Activated naive CD4-positive, alpha-beta T cell treated with anti-CD3 and anti-CD28 coated beads, Interleukin-2, amount 10 ng/mL, durations not matched to agents 7 days and 5 days (primary cell): ENCODE results near the gene DAB1.

Experiments used
- CTCF ChIA-PET: fragments of 350-600 bp; sonication (Branson Sonifier 250); formaldehyde crosslinking; loops from one replicate; lab custom pipeline; 2021; ENCODE audit warnings: antibody characterized with exemption; lab: Charles Lee
- DNase-seq: peaks from one replicate; pipeline ENCODE4 v3.0.0-alpha.2; 2020
- H3K27ac Mint-ChIP-seq: one replicate; pipeline ENCODE4 v1.8.0; 2021; ENCODE audit warnings: mild to moderate bottlenecking, moderate library complexity, mixed read lengths
- H3K27me3 Mint-ChIP-seq: one replicate; pipeline ENCODE4 v1.8.0; 2021; ENCODE audit warnings: mild to moderate bottlenecking, mixed read lengths
- H3K36me3 Mint-ChIP-seq: one replicate; pipeline ENCODE4 v1.8.0; 2021; ENCODE audit warnings: mixed read lengths
- H3K4me1 Mint-ChIP-seq: one replicate; pipeline ENCODE4 v1.8.0; 2021; ENCODE audit warnings: mixed read lengths
- H3K4me3 Mint-ChIP-seq: one replicate; pipeline ENCODE4 v1.8.0; 2021; ENCODE audit warnings: mild to moderate bottlenecking, moderate library complexity, mixed read lengths
- H3K9me3 Mint-ChIP-seq: one replicate; pipeline ENCODE4 v1.8.0; 2021; ENCODE audit warnings: mixed read lengths

DAB1 gene

GRCh38 chr1:57133686-57134085, 290.2 kb downstream of the DAB1 start:
- Mint-ChIP-seq H3K27ac (no peak overlapping the region), H3K4me1 (no peaks in the 10 kb centered on the region), H3K27me3 (no peaks in the 10 kb centered on the region), H3K4me3 (no peak overlapping the region), H3K9me3 (no peaks in the 10 kb centered on the region), H3K36me3 (no peaks in the 10 kb centered on the region)
- no peak for DNase-seq
- CTCF ChIA-PET, result no interaction called here

GRCh38 chr1:57132993-57133622, 290.8 kb downstream of the DAB1 start:
- Mint-ChIP-seq H3K4me1 (no peaks in the 10 kb centered on the region), H3K27ac (no peak overlapping the region), H3K4me3 (no peak overlapping the region), H3K27me3 (no peaks in the 10 kb centered on the region), H3K36me3 (no peaks in the 10 kb centered on the region), H3K9me3 (no peaks in the 10 kb centered on the region)
- CTCF ChIA-PET, result no interaction called here
- DNase-seq, result no peak

- Mint-ChIP-seq H3K36me3 (no peaks in the 10 kb centered on the region), H3K4me1 (no peaks in the 10 kb centered on the region), H3K9me3 (no peaks in the 10 kb centered on the region), H3K4me3 (no peak overlapping the region), H3K27me3 (no peaks in the 10 kb centered on the region), H3K27ac (no peak overlapping the region)
- CTCF ChIA-PET, result no interaction called here
- DNase-seq, result no peak
These were observed 292.0 kb downstream of the DAB1 start for GRCh38 chr1:57131701-57132394.

GRCh38 chr1:57131257-57131656, 292.6 kb downstream of the DAB1 start:
- no peak overlapping the region for H3K27ac Mint-ChIP-seq
- CTCF ChIA-PET, result no interaction called here
- no peaks in the 10 kb centered on the region for H3K4me1 Mint-ChIP-seq
- no peaks in the 10 kb centered on the region for H3K9me3 Mint-ChIP-seq
- H3K4me3 Mint-ChIP-seq, result no peak overlapping the region
- DNase-seq, result no peak
- no peaks in the 10 kb centered on the region for H3K27me3 Mint-ChIP-seq
- no peaks in the 10 kb centered on the region for H3K36me3 Mint-ChIP-seq

GRCh38 chr1:57129865-57130264, 294.0 kb downstream of the DAB1 start:
- Mint-ChIP-seq H3K4me1 (no peaks in the 10 kb centered on the region), H3K27me3 (no peaks in the 10 kb centered on the region), H3K4me3 (no peak overlapping the region), H3K36me3 (no peaks in the 10 kb centered on the region), H3K27ac (no peak overlapping the region), H3K9me3 (no peaks in the 10 kb centered on the region)
- no peak for DNase-seq
- CTCF ChIA-PET, result no interaction called here

GRCh38 chr1:57127976-57128375, 295.9 kb downstream of the DAB1 start:
- CTCF ChIA-PET, result no interaction called here

GRCh38 chr1:57124768-57125446, 299.0 kb downstream of the DAB1 start:
- CTCF ChIA-PET, result no interaction called here
- H3K27ac Mint-ChIP-seq, result no peak overlapping the region
- no peaks in the 10 kb centered on the region for H3K9me3 Mint-ChIP-seq
- no peaks in the 10 kb centered on the region for H3K27me3 Mint-ChIP-seq
- no peak overlapping the region for H3K4me3 Mint-ChIP-seq
- no peak for DNase-seq
- no peaks in the 10 kb centered on the region for H3K4me1 Mint-ChIP-seq
- H3K36me3 Mint-ChIP-seq, result no peaks in the 10 kb centered on the region

More at GRCh38 chr1:57127976-57128375, 295.9 kb downstream of the DAB1 start:
- Mint-ChIP-seq H3K4me1 (no peaks in the 10 kb centered on the region), H3K4me3 (no peak overlapping the region), H3K9me3 (no peaks in the 10 kb centered on the region), H3K27me3 (no peaks in the 10 kb centered on the region), H3K27ac (no peak overlapping the region), H3K36me3 (no peaks in the 10 kb centered on the region)
- no peak for DNase-seq

DNA sequence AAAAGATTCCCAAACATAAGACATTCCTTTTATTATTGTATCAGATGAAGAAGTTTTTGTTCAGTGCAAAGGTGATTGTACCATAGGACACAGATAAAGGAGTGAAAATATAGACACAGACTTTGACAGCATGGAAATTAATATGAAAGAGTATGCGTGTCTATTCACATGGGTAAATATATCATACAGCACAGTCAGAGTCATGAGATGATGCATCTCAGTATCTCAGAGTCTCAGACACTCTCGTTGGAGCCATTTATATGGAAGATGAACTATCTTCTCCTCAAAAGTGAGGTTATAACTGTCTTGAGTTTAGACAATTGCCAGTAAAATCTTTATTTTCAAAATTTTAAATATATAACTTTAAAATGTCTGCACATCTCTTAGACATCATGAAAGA, 299.7 kb downstream of the DAB1 start:
- no peaks in the 10 kb centered on the region for H3K27me3 Mint-ChIP-seq
- no peaks in the 10 kb centered on the region for H3K4me1 Mint-ChIP-seq
- no peak overlapping the region for H3K4me3 Mint-ChIP-seq
- H3K9me3 Mint-ChIP-seq, result no peaks in the 10 kb centered on the region
- CTCF ChIA-PET, result no interaction called here
- no peak overlapping the region for H3K27ac Mint-ChIP-seq
- H3K36me3 Mint-ChIP-seq, result no peaks in the 10 kb centered on the region
- DNase-seq, result no peak

DNA sequence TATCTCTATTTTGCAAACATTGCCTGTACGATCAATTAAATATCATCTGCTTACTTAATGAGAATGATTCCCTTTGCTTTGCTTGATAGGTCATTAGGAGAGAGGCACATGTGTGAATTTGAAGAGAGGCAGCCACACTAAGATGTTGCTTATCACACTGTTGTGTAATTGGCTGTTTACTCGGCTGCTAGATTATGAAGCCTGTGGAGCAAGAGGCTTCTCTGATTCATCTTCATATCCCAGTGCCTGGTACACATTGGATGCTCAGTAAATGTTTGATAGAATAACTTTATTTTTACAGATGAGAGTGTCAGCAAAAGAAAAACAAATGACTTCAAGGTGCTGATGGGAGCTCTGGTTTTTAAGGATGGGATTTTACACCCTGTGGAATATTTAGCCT, 301.8 kb downstream of the DAB1 start:
- no peak for DNase-seq
- CTCF ChIA-PET, result no interaction called here
- H3K27ac Mint-ChIP-seq, result no peak overlapping the region

DNA sequence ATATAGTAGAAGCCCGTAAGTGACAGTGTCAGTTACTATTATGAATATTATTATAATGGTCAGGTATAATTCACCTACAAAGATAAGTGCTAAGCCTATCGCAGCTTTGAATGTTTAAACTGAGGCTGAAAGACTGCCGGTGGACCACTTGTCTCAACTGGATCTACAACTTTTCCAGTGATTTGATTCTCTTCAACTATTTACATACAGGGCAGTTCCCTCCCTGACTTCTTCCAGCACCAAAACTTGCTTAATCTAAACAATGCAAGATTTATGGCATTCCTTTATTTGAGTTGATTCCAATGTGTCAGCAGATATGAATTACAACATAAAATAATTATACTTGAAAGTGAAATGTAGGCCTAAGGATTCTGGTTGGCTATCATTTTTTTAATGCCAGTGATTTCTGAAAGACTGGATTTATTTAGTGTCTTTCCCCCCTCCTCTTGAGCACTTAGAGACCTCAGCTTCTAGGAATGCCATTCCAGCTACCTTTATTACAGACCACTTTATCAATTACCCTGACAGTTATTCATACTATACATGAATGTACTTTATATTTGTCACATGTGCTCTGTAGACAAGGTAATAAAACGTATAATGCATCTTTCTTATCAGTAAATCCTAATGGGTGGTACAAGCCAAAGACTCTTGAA, 304.8 kb downstream of the DAB1 start:
- Mint-ChIP-seq H3K9me3 (no peaks in the 10 kb centered on the region), H3K36me3 (no peaks in the 10 kb centered on the region), H3K4me1 (no peaks in the 10 kb centered on the region), H3K4me3 (no peak overlapping the region), H3K27me3 (no peaks in the 10 kb centered on the region), H3K27ac (no peak overlapping the region)
- DNase-seq, result no peak
- CTCF ChIA-PET, result no interaction called here

More for the DNA sequence above, 301.8 kb downstream of the DAB1 start:
- no peaks in the 10 kb centered on the region for H3K36me3 Mint-ChIP-seq
- no peaks in the 10 kb centered on the region for H3K27me3 Mint-ChIP-seq
- H3K9me3 Mint-ChIP-seq, result no peaks in the 10 kb centered on the region
- no peak overlapping the region for H3K4me3 Mint-ChIP-seq
- no peaks in the 10 kb centered on the region for H3K4me1 Mint-ChIP-seq

DNA sequence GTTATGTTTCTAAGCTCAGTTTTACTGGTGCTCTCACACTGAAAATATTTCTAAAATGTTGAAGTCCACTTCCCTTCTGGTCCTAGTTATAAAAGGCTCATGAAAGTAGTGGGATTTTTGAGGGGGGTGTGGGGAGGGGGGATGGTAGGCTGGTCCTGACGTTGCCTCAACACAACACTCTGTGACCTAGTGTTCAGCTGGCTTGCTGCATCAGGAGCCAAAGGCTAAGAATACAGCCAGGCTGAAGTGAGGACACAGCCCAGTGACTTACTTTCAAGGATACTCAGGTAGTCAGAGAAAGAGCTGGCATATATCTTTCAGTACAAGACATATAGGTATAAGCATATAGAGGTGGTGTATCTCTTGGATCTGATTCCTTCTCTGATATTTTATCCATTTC, 306.1 kb downstream of the DAB1 start:
- Mint-ChIP-seq H3K4me3 (no peak overlapping the region), H3K27ac (no peak overlapping the region), H3K4me1 (no peaks in the 10 kb centered on the region), H3K9me3 (no peaks in the 10 kb centered on the region), H3K27me3 (no peaks in the 10 kb centered on the region), H3K36me3 (no peaks in the 10 kb centered on the region)
- CTCF ChIA-PET, result no interaction called here
- no peak for DNase-seq

- DNase-seq, result no peak
- no peaks in the 10 kb centered on the region for H3K9me3 Mint-ChIP-seq
- no peaks in the 10 kb centered on the region for H3K36me3 Mint-ChIP-seq
- no peaks in the 10 kb centered on the region for H3K27me3 Mint-ChIP-seq
- CTCF ChIA-PET, result no interaction called here
- no peak overlapping the region for H3K27ac Mint-ChIP-seq
- H3K4me3 Mint-ChIP-seq, result no peak overlapping the region
- H3K4me1 Mint-ChIP-seq, result no peaks in the 10 kb centered on the region
These were observed 307.0 kb downstream of the DAB1 start for GRCh38 chr1:57116871-57117270.

- CTCF ChIA-PET, result no interaction called here
- H3K27ac Mint-ChIP-seq, result no peak overlapping the region
These were observed 308.7 kb downstream of the DAB1 start for GRCh38 chr1:57115030-57115614.

DNA sequence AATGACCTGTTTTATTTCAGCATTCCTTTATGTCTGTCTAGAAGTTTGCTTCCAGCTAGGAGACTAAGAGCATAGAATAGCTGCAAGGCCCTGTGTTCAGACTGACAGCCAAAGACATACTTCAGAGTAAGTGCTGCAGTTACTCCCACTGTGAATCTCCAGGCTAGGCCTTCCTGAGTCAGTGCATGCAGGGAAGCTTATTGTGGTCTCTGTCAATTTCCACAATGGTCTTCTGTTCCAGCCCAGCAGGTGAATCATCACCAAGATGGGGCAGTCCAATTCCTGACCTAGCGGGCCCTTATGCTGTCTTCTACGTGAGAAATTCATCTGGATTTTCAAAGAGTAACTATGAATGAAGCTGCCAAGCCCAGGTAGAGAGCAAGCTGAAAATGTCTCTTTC, 311.7 kb downstream of the DAB1 start:
- no peaks in the 10 kb centered on the region for H3K36me3 Mint-ChIP-seq
- H3K4me3 Mint-ChIP-seq, result no peak overlapping the region

More at GRCh38 chr1:57115030-57115614, 308.7 kb downstream of the DAB1 start:
- no peaks in the 10 kb centered on the region for H3K9me3 Mint-ChIP-seq
- no peaks in the 10 kb centered on the region for H3K27me3 Mint-ChIP-seq
- no peak overlapping the region for H3K4me3 Mint-ChIP-seq
- H3K4me1 Mint-ChIP-seq, result no peaks in the 10 kb centered on the region
- H3K36me3 Mint-ChIP-seq, result no peaks in the 10 kb centered on the region
- no peak for DNase-seq

More for the DNA sequence above, 311.7 kb downstream of the DAB1 start:
- no peaks in the 10 kb centered on the region for H3K27me3 Mint-ChIP-seq
- no peaks in the 10 kb centered on the region for H3K9me3 Mint-ChIP-seq
- no peaks in the 10 kb centered on the region for H3K4me1 Mint-ChIP-seq
- CTCF ChIA-PET, result no interaction called here
- no peak for DNase-seq
- no peak overlapping the region for H3K27ac Mint-ChIP-seq
